Adipocyte (in vitro differentiated cells): Measurements from ENCODE around the gene CIDEC.

Experiments
- DNase-seq: peaks from one replicate; pipeline ENCODE4 v3.0.0-alpha.2; 2015; ENCODE audit warnings: low read depth
- H3K27me3 ChIP-seq: replicated peaks from 2 replicates; pipeline ENCODE4 v1.7.0; 2013; ENCODE audit warnings: mild to moderate bottlenecking, low read length, moderate library complexity; ENCODE audit not compliant: control insufficient read depth, insufficient read depth
- H3K36me3 ChIP-seq: 2 replicates; pipeline ENCODE4 v1.7.0; 2013; ENCODE audit warnings: low read length, mild to moderate bottlenecking, moderate library complexity; ENCODE audit not compliant: control insufficient read depth, insufficient read depth, severe bottlenecking
- H3K4me1 ChIP-seq: 2 replicates; pipeline ENCODE4 v1.7.0; 2013; ENCODE audit warnings: mild to moderate bottlenecking, low read length, moderate library complexity; ENCODE audit not compliant: control insufficient read depth, insufficient read depth
- H3K4me3 ChIP-seq: 2 replicates; pipeline ENCODE4 v1.7.0; 2013; ENCODE audit warnings: mild to moderate bottlenecking, low read length, moderate library complexity
- H3K9ac ChIP-seq: 2 replicates; pipeline ENCODE4 v1.7.0; 2013; ENCODE audit warnings: mild to moderate bottlenecking, low read length, moderate library complexity
- H3K9me3 ChIP-seq: 2 replicates; pipeline ENCODE4 v1.7.0; 2013; ENCODE audit warnings: mild to moderate bottlenecking, low read length, moderate library complexity; ENCODE audit not compliant: control insufficient read depth

Gene CIDEC

GRCh38 chr3:9837701-9838582 is 42.1 kb downstream of the CIDEC start:
- Histone ChIP-seq H3K27me3 (no peaks in the 10 kb centered on the region), H3K9me3 (no peaks in the 10 kb centered on the region), H3K36me3 (peaks cover 70% of the 10 kb centered on the region), H3K4me3 (no peak overlapping the region), H3K9ac (no peak overlapping the region), H3K4me1 (peaks cover 18% of the 10 kb centered on the region)
- DNase-seq = no peak

- DNase-seq = no peak
- Histone ChIP-seq H3K9ac (no peak overlapping the region), H3K9me3 (no peaks in the 10 kb centered on the region), H3K4me1 (no peaks in the 10 kb centered on the region), H3K4me3 (no peak overlapping the region), H3K36me3 (peaks cover 62% of the 10 kb centered on the region), H3K27me3 (no peaks in the 10 kb centered on the region)
Measured at GRCh38 chr3:9834520-9835380, 45.3 kb downstream of the CIDEC start.

GRCh38 chr3:9833078-9833477 is 47.0 kb downstream of the CIDEC start:
- no peak overlapping the region for H3K4me3 ChIP-seq
- DNase-seq = no peak
- H3K9me3 ChIP-seq = no peaks in the 10 kb centered on the region
- no peak overlapping the region for H3K9ac ChIP-seq
- no peaks in the 10 kb centered on the region for H3K4me1 ChIP-seq
- H3K27me3 ChIP-seq = no peaks in the 10 kb centered on the region
- peaks cover 60% of the 10 kb centered on the region for H3K36me3 ChIP-seq

GRCh38 chr3:9831253-9831652 is 48.8 kb downstream of the CIDEC start:
- no peak for DNase-seq
- Histone ChIP-seq H3K36me3 (peaks cover 59% of the 10 kb centered on the region), H3K9ac (no peak overlapping the region)

GRCh38 chr3:9828801-9829755 is 51.0 kb downstream of the CIDEC start:
- H3K9ac ChIP-seq = no peak overlapping the region
- H3K4me3 ChIP-seq = no peak overlapping the region
- no peaks in the 10 kb centered on the region for H3K27me3 ChIP-seq
- peaks cover 37% of the 10 kb centered on the region for H3K36me3 ChIP-seq
- no peaks in the 10 kb centered on the region for H3K4me1 ChIP-seq
- no peak for DNase-seq
- H3K9me3 ChIP-seq = no peaks in the 10 kb centered on the region

More at GRCh38 chr3:9831253-9831652, 48.8 kb downstream of the CIDEC start:
- H3K4me1 ChIP-seq = no peaks in the 10 kb centered on the region
- no peaks in the 10 kb centered on the region for H3K9me3 ChIP-seq
- no peak overlapping the region for H3K4me3 ChIP-seq
- H3K27me3 ChIP-seq = no peaks in the 10 kb centered on the region

- peaks cover 23% of the 10 kb centered on the region for H3K36me3 ChIP-seq
- no peaks in the 10 kb centered on the region for H3K27me3 ChIP-seq
- peak; percentile 11 for DNase-seq
- H3K9ac ChIP-seq = no peak overlapping the region
- no peaks in the 10 kb centered on the region for H3K9me3 ChIP-seq
- H3K4me1 ChIP-seq = no peaks in the 10 kb centered on the region
- no peak overlapping the region for H3K4me3 ChIP-seq
Measured at GRCh38 chr3:9826815-9827573, 53.1 kb downstream of the CIDEC start.

- no peak for DNase-seq
- no peaks in the 10 kb centered on the region for H3K27me3 ChIP-seq
- no peaks in the 10 kb centered on the region for H3K4me1 ChIP-seq
- H3K4me3 ChIP-seq = no peak overlapping the region
- H3K9ac ChIP-seq = no peak overlapping the region
- peaks cover 17% of the 10 kb centered on the region for H3K36me3 ChIP-seq
- no peaks in the 10 kb centered on the region for H3K9me3 ChIP-seq
Measured at GRCh38 chr3:9825451-9826040, 54.5 kb downstream of the CIDEC start.

GRCh38 chr3:9820946-9821345 is 59.1 kb downstream of the CIDEC start:
- no peak for DNase-seq
- Histone ChIP-seq H3K4me3 (no peak overlapping the region), H3K9me3 (no peaks in the 10 kb centered on the region), H3K27me3 (no peaks in the 10 kb centered on the region), H3K4me1 (no peaks in the 10 kb centered on the region), H3K36me3 (no peaks in the 10 kb centered on the region), H3K9ac (no peak overlapping the region)

- no peaks in the 10 kb centered on the region for H3K4me1 ChIP-seq
- no peaks in the 10 kb centered on the region for H3K27me3 ChIP-seq
- no peak for DNase-seq
- H3K4me3 ChIP-seq = no peak overlapping the region
- no peaks in the 10 kb centered on the region for H3K36me3 ChIP-seq
- H3K9me3 ChIP-seq = no peaks in the 10 kb centered on the region
- no peak overlapping the region for H3K9ac ChIP-seq
Measured at GRCh38 chr3:9820543-9820942, 59.5 kb downstream of the CIDEC start.
